GM21737 (cell line): Measurements from ENCODE around the gene LTA4H.

Experiments used
- ATAC-seq: cut with Tn5 transposase; IDR thresholded peaks from one replicate; pipeline ENCODE4 v1.9.1; 2021; ENCODE audit warnings: mild to moderate bottlenecking, moderate library complexity; ENCODE audit not compliant: unreplicated experiment

Gene LTA4H

DNA sequence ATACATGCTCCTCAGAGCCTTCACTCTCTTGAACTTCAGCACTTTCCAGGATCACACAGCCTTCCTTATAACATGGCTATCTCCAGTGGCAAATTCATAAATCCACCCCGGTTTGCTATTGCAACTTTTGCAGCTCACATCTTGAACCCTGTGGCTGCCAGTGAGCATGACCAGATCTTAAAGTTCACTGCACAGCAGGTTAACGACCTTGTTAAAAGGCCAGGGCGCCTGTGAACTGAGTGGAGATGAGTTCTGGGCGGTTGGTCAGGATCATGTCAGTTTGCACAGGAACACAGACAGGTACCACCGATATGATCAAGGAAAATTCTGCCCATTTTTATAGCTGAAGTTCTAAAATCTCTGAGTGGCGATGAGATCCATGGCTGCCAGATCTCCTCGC is 24.7 kb upstream of the LTA4H start:
- ATAC-seq = no peak

GRCh38 chr12:96057986-96058553 is 22.7 kb upstream of the LTA4H start:
- ATAC-seq = no peak

- ATAC-seq = no peak
Measured at GRCh38 chr12:96056646-96057455, 21.5 kb upstream of the LTA4H start.

GRCh38 chr12:96054244-96054610 is 18.8 kb upstream of the LTA4H start:
- no peak for ATAC-seq

- ATAC-seq = no peak
Measured at GRCh38 chr12:96053476-96054243, 18.3 kb upstream of the LTA4H start.

- no peak for ATAC-seq
Measured at GRCh38 chr12:96051756-96052485, 16.5 kb upstream of the LTA4H start.

DNA sequence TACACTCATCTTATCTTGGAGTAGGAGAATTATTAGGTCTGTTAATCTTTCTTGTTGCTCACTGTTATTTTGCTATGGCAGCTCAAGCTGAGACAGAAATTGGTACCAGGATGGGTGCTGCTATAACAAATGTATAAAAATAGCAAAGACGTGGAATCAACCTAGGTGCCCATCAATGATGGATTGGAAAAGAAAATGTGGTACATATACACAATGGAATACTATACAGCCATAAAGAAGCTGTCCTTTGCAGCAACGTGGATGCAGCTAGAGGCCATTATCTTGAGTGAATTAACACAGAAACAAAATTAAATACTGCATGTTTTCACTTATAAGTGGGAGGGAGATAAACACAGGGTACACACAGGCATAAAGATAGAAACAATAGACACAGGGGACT is 14.8 kb upstream of the LTA4H start:
- no peak for ATAC-seq

DNA sequence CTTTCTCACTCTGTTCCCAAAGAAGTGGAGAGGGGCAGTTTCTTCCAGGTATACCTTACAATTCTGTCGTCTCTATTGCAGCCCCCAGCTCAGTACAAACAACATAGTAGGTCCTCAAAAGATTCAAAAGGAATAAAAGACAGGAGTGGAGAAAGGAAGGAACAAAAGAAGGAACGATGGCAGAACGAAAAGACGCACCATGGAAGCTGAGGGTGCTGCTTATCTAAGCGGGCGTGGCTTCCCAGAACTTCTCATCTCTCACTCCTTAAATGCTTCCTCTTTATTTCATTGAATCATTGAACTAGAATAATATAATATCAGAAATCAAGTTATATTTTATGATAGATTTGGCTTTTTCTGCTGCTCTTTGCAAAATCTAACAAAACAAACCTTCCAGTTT is 13.7 kb upstream of the LTA4H start:
- no peak for ATAC-seq

DNA sequence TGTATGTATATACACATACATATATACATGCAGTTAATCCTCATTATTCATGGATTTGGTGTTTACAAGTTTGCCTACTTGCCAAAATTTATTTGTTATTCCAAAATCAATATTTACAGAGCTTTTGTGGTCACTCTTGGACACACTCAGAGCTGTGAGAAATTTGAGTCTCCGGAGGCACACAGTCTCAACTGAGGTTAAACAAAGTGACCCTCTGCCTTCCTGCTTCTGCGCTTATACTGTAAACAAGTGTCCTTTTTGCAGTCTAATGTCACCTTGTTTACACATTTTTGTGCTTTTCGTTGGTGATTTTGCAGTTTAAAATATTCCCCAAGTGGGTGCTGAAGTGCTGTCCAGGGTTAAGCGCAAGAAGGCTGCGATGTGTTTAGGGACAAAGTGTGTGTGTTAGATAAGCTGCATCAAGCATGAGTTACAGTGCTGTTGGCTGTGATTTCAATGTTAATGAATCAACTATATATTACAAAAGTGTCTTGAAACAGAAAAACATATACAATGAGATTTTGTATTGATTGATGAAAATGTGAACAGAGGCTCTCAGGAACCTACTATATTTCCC is 13.1 kb upstream of the LTA4H start:
- no peak for ATAC-seq

DNA sequence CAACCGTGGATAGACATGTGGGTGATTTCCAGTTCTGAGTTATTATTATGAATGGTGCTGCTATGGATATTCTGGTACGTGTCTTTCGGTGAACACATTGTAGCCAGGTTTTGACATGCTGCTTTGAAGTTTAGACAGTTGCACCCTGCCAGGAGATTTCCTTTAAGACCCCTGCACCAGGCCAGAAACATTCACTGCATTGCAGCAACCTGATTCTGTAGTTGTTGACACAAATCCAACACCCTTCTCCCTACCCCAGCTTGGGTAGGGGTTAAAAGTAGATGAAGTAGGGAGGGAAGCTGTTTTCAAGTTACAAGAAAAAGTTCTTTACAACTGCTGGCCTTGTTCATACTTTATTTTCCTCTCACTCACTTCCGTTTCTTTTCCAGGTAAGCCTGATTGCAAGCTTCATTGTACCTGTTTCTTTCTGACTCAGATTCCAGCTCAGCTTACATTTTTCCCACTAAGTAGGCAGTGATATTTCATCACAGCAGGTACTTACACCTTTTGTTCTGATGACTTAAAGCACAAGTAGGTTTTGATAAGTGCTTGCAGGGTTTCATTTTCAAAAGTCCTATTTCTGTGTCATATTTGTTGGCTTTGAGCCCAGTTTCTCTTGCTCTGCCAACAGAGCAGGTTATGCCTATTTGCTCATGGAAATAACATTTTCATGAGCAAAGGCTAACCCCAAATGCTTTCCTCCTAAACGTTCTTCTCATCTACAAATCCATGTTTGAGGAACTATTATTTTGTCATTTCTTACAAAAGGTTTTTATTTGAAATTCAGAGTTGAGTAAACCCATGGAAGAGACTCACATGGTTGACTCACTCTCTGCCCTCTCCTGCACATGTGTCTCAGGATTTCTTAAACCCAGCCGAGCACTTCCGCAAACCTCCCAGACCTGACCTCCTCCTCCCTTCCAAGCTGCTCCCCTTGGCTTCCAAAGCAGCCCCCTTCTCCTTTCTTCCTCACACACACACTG is 12.1 kb upstream of the LTA4H start:
- ATAC-seq = peak; percentile 56

GRCh38 chr12:96046543-96047228 is 11.3 kb upstream of the LTA4H start:
- peak; percentile 13 for ATAC-seq

- no peak for ATAC-seq
Measured at GRCh38 chr12:96045566-96045965, 10.2 kb upstream of the LTA4H start.

- no peak for ATAC-seq
Measured at GRCh38 chr12:96044943-96045290, 9.5 kb upstream of the LTA4H start.

- no peak for ATAC-seq
Measured at GRCh38 chr12:96044017-96044942, 8.9 kb upstream of the LTA4H start.

- ATAC-seq = no peak
Measured at GRCh38 chr12:96041181-96041580, 5.8 kb upstream of the LTA4H start.

DNA sequence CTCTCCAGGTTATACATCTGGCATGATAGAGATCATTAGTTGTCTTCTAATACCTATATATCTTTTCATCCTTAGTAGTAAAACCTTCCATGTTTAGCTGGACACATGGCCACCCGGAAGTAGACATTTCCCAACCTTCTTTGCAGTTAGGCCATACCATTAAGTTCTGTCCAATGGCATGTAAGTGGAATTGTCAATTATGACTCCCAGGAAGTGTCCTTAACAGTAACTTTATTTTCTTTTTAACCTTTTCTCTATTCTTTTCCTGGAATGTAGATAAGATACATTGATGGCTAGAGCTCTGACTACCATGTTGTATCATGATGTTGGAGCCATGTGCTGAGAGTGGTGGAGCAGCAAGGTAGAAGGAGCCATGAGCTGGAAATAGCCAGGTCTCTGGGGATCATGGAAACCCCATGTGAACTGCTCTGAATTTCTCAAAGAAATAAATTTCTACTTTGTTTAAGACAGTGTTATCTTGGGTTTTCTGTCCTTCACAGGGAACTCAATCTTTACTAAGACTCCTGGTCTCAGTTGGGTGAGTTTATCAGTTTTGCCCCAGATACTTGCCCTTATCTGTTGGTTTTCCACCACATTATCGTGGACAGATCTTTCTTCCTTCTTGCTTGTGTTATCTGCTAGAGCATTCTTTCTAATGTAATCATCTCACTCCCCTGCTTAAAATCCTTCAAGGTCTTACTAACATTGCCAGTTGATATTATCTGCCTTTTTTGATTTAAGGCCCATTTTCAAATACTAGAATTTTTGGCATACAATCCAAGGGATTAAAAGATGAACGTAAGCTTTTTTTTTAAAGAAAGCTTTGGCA is 5.1 kb upstream of the LTA4H start:
- ATAC-seq = no peak

GRCh38 chr12:96039516-96039915 is 4.1 kb upstream of the LTA4H start:
- no peak for ATAC-seq
